ENCODE data around the gene CERK.

GRCh38 chr22:46663436-46664100 lies 74.5 kb downstream of the CERK start:
- no peak for TF ChIP-seq GABPA (IDR thresholded peaks at IDR 0.05; ENCODE audit: low read depth)
- TF ChIP-seq, protein P1, sequence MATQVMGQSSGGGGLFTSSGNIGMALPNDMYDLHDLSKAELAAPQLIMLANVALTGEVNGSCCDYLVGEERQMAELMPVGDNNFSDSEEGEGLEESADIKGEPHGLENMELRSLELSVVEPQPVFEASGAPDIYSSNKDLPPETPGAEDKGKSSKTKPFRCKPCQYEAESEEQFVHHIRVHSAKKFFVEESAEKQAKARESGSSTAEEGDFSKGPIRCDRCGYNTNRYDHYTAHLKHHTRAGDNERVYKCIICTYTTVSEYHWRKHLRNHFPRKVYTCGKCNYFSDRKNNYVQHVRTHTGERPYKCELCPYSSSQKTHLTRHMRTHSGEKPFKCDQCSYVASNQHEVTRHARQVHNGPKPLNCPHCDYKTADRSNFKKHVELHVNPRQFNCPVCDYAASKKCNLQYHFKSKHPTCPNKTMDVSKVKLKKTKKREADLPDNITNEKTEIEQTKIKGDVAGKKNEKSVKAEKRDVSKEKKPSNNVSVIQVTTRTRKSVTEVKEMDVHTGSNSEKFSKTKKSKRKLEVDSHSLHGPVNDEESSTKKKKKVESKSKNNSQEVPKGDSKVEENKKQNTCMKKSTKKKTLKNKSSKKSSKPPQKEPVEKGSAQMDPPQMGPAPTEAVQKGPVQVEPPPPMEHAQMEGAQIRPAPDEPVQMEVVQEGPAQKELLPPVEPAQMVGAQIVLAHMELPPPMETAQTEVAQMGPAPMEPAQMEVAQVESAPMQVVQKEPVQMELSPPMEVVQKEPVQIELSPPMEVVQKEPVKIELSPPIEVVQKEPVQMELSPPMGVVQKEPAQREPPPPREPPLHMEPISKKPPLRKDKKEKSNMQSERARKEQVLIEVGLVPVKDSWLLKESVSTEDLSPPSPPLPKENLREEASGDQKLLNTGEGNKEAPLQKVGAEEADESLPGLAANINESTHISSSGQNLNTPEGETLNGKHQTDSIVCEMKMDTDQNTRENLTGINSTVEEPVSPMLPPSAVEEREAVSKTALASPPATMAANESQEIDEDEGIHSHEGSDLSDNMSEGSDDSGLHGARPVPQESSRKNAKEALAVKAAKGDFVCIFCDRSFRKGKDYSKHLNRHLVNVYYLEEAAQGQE (IDR thresholded peaks at IDR 0.05; ENCODE audit: insufficient replicate concordance, low read depth), result no peak
- no peak for TF ChIP-seq CTCF (IDR thresholded peaks at IDR 0.05; ENCODE audit: insufficient read depth, low read length)
- TF ChIP-seq POLR2AphosphoS5 (IDR thresholded peaks at IDR 0.05; ENCODE audit: low read depth), result 0 out of 2 replicates have a peak, but pooled peaks have one; percentile 11

Measured in HL-60 (cell line).